ENCODE measurements around the gene PHLDA1.

The PHLDA1 gene

DNA sequence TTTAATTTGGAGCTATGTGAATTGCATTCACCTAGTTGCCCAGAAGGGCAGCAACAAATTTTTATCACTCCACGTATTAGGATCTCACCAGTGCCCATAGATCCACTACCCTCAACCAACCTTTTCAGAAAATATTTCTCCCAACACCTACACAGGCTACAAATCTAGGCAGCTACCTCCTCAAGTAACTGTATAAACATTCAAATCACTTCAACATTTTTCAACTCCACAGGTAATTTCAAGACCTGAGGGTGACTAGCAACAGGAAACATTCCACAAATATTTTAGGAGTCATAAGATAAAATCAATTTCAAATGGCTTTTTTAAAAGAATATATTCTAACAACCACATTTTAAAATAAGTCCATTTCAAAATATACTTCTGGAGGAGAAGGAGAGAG is 12.9 kb downstream of the PHLDA1 start:
- no peak for DNase-seq (ENCODE audit: low read depth, low spot score)
- H3K4me3 ChIP-seq (ENCODE audit: low read depth, low read length) = no peak overlapping the region
- ChIA-PET CTCF (no interaction called here), POLR2A (interaction anchor here (1.2 kb wide), 1 partner anchor 13 kb away, joined by 4 read pairs; the partner anchor contains the start of gene PHLDA1)
- TF ChIP-seq, protein P1, sequence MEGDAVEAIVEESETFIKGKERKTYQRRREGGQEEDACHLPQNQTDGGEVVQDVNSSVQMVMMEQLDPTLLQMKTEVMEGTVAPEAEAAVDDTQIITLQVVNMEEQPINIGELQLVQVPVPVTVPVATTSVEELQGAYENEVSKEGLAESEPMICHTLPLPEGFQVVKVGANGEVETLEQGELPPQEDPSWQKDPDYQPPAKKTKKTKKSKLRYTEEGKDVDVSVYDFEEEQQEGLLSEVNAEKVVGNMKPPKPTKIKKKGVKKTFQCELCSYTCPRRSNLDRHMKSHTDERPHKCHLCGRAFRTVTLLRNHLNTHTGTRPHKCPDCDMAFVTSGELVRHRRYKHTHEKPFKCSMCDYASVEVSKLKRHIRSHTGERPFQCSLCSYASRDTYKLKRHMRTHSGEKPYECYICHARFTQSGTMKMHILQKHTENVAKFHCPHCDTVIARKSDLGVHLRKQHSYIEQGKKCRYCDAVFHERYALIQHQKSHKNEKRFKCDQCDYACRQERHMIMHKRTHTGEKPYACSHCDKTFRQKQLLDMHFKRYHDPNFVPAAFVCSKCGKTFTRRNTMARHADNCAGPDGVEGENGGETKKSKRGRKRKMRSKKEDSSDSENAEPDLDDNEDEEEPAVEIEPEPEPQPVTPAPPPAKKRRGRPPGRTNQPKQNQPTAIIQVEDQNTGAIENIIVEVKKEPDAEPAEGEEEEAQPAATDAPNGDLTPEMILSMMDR (IDR thresholded peaks at IDR 0.05; ENCODE audit: insufficient read depth, low read length, missing control alignments) = no peak

DNA sequence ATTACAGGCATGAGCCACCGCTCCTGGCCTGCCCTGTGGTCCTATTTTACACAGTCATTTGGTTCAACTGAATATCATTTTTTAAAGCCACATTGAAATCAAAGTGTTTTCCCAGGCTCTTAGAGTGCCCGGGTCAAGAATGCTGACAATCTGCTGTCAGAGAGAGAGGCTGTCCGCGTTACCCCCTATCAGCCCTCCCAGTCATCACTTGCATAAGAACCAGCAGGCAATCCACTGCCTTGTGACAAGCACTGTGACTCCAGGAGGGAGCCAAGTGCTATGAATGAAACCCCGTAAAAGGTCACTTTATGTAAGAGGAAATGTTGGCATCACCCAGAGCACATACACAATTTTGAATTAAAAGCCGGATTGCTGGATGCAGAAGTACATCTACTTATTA is 13.5 kb downstream of the PHLDA1 start:
- TF ChIP-seq, protein P1 (IDR thresholded peaks at IDR 0.05; ENCODE audit: insufficient read depth, low read length, missing control alignments) = no peak
- ChIA-PET CTCF (no interaction called here), POLR2A (interaction anchor here (1.2 kb wide), 1 partner anchor 14 kb away, joined by 4 read pairs; the partner anchor contains the start of gene PHLDA1)
- no peak for DNase-seq (ENCODE audit: low read depth, low spot score)
- no peak overlapping the region for H3K4me3 ChIP-seq (ENCODE audit: low read depth, low read length)

DNA sequence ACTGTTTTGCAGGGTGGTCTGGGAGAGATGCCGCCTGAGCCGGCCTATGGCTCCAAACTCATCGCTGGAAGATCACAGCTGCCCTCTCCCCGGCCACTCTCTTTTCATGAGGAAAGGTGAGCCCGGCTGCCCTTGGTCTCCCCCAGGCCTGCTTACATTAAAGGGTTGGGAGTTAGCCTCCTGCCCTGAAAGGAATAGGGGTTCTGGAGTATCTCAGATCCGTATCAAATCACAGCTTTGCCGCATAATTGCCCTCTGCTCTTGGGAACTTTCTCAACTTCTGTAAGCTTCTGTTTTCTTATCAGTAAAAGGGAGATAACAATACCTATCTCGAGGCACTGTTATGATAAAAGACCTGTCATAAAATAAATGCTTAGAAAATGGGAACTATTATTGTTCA is 17.6 kb downstream of the PHLDA1 start:
- H3K4me3 ChIP-seq (ENCODE audit: low read depth, low read length) = no peak overlapping the region
- ChIA-PET CTCF (no interaction called here), POLR2A (no interaction called here)
- DNase-seq (ENCODE audit: low read depth, low spot score) = no peak
- TF ChIP-seq, protein P1 (IDR thresholded peaks at IDR 0.05; ENCODE audit: insufficient read depth, low read length, missing control alignments) = no peak

DNA sequence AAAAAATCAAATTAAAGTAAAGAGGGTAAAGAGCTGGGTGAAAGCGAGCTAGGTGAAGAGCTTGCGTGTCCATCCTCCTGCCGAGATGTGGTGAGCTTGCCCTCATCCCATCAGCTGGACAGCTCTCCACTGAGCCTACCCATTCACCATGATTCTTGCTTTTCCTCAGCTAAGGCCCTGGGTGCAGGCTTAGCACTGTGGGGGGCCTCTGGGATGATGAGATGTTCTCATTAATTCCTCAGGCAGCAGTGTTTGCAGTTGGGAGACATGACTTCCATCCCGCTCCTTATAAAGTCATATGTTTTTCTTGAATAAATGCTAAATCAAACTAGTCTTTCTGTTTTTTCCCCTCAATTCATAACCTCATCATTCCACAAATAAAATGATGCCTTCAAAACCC is 18.0 kb downstream of the PHLDA1 start:
- no peak overlapping the region for H3K4me3 ChIP-seq (ENCODE audit: low read depth, low read length)
- ChIA-PET CTCF (interaction anchor here (1.3 kb wide), 1 partner anchor 15 kb away, joined by 3 read pairs; no protein-coding TSS in a partner anchor), POLR2A (no interaction called here)
- TF ChIP-seq, protein P1 (IDR thresholded peaks at IDR 0.05; ENCODE audit: insufficient read depth, low read length, missing control alignments) = no peak
- no peak for DNase-seq (ENCODE audit: low read depth, low spot score)

DNA sequence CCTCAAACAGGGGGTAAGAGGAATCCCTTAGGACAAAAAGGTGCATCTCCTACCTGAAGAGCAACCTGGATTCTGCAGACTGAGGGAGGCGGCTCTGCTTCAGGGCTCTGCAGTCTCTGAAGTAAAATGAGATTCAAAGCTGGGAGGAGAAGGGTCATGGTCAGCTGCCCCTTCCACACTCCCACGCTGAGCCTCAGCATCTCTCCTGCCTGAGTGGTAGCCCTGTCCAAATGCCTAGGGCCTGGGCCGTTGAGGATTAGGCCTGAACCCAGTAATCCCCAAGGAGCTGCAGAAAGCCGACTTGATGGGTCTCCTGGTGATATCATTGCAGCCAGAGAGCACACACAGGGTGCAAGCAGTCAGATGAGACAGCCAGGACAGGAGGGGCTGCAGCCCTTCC is 18.9 kb downstream of the PHLDA1 start:
- no peak overlapping the region for H3K4me3 ChIP-seq (ENCODE audit: low read depth, low read length)
- DNase-seq (ENCODE audit: low read depth, low spot score) = no peak
- POLR2A ChIA-PET = no interaction called here
- CTCF ChIA-PET = interaction anchor here (1.2 to 1.3 kb wide), 2 partner anchors 9 to 14 kb away, joined by 3 to 5 read pairs; no protein-coding TSS in a partner anchor
- TF ChIP-seq, protein P1 (IDR thresholded peaks at IDR 0.05; ENCODE audit: insufficient read depth, low read length, missing control alignments) = no peak

DNA sequence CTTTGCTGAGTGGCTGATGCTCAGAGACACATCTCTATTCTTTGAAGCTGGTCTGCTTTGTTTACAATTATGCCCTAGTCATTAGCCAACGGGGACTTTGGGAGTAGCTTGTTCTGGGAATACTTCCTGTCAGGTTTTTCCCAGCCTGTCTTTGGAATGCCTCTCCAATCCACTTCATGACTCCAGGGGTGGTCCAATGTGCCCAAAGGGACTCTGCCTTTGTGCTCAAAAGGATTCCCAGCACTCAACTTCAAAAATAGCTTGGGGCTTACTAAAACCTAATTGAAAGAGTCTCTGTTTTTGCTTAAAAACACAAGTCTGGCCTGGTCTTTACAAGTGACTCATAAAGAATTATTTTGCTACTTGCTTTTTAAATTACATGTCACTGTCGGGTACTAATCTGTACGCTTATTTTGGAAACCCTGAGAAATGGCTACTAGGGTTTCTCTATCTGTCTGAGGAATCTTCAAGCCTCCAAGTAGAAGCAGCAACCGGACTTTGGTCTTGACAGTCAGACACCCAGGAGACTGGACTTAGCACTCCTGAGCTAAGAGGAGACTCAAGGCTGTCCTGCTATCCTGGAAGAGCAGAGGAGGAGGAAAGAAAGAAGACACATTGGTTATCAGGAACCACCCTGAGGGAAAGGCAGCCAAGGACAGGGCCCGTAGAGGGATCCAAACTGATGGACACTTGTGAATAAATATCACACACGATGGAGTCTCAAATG is 20.7 kb downstream of the PHLDA1 start:
- no peak for DNase-seq (ENCODE audit: low read depth, low spot score)
- CTCF ChIA-PET = no interaction called here
- H3K4me3 ChIP-seq (ENCODE audit: low read depth, low read length) = no peak overlapping the region
- TF ChIP-seq, protein P1 (IDR thresholded peaks at IDR 0.05; ENCODE audit: insufficient read depth, low read length, missing control alignments) = no peak
- POLR2A ChIA-PET = interaction anchor here (0.6 to 1.1 kb wide), 2 partner anchors 10 to 16 kb away, joined by 3 to 5 read pairs; no protein-coding TSS in a partner anchor
